ENCODE results near the gene VIL1. TPM values are rescaled to one million over a fixed set of nuclear protein-coding genes. Genes with fewer than 3 reads are reported as not detected.
A peak's percentile ranks its signal among the peaks of the same experiment; 100 is the strongest.

The VIL1 gene
- total and polyA plus RNA-seq, 2 of the 13 experiments (the other 11 are each of a cell fraction or from before 2014, with no cell fraction given): 287 to 301 TPM

GRCh38 chr2:218395826-218396687, 22.9 kb upstream of the VIL1 start (continued):
- TF ChIP-seq ZNF556 (CRISPR knock-in tag; IDR thresholded peaks at IDR 0.05; ENCODE audit: borderline replicate concordance) (peak; percentile 91), ZNF33B (CRISPR knock-in tag; IDR thresholded peaks at IDR 0.05) (no peak), ZNF101 (CRISPR knock-in tag; IDR thresholded peaks at IDR 0.05; ENCODE audit: borderline replicate concordance, low read depth) (no peak), ZNF781 (CRISPR knock-in tag; IDR thresholded peaks at IDR 0.05; ENCODE audit: borderline replicate concordance, not compliant biosample characterization) (peak; percentile 85), IRF1 (CRISPR knock-in tag; IDR thresholded peaks at IDR 0.05; ENCODE audit: low read depth) (peak; percentile 92; the same call in 1 of the 2 replicates), IKZF4 (CRISPR knock-in tag; IDR thresholded peaks at IDR 0.05; ENCODE audit: borderline replicate concordance, low read depth, not compliant biosample characterization) (no peak), GTF3A (CRISPR knock-in tag; conservative IDR thresholded peaks at IDR 0.05) (peak; percentile 75; the same call in 1 of the 2 replicates), JUNB (CRISPR knock-in tag; IDR thresholded peaks at IDR 0.05; ENCODE audit: borderline replicate concordance) (no peak), ZNF225 (CRISPR knock-in tag; IDR thresholded peaks at IDR 0.05) (0 out of 2 replicates have a peak, but pooled peaks have one; percentile 52), ZNF644 (CRISPR knock-in tag; IDR thresholded peaks at IDR 0.05; ENCODE audit: low read depth) (no peak), ADNP (CRISPR knock-in tag; IDR thresholded peaks at IDR 0.05) (no peak; the same call in 1 of the 2 replicates), POLR2A (IDR thresholded peaks at IDR 0.05; ENCODE audit: insufficient read depth in 1 of 2, low read depth in 2 of 2, low read length in 2 of 2) (peak in 1 of 2 experiments; percentile 23; a peak in 1 of 4 replicates), HNF1B (CRISPR knock-in tag; IDR thresholded peaks at IDR 0.05) (peak; percentile 97), ZFP36L1 (CRISPR knock-in tag; IDR thresholded peaks at IDR 0.05) (peak; percentile 93), ZGPAT (CRISPR knock-in tag; IDR thresholded peaks at IDR 0.05) (peak; percentile 96), ZNF687 (CRISPR knock-in tag; IDR thresholded peaks at IDR 0.05) (peak; percentile 90), ATF4 (CRISPR knock-in tag; IDR thresholded peaks at IDR 0.05) (no peak; a peak in 1 of 4 replicates), ZNF841 (CRISPR knock-in tag; IDR thresholded peaks at IDR 0.05; ENCODE audit: borderline replicate concordance) (no peak), BORCS8-MEF2B (CRISPR knock-in tag; IDR thresholded peaks at IDR 0.05) (peak; percentile 92)

Data from HepG2 (cell line).